HEK293T (cell line): ENCODE measurements around the gene MYNN.

Experiments
- ARNT ChIP-seq: fragments of 450-650 bp; IDR thresholded peaks from 2 replicates; pipeline ENCODE4 v1.6.1; 2017; ENCODE audit warnings: mild to moderate bottlenecking
- CTBP1 ChIP-seq: fragments of 450-650 bp; IDR thresholded peaks from 2 replicates; pipeline ENCODE4 v1.6.1; 2016; ENCODE audit warnings: borderline replicate concordance
- FOXA1 ChIP-seq: fragments of 450-650 bp; IDR thresholded peaks from 2 replicates; pipeline ENCODE4 v1.6.1; 2016; ENCODE audit warnings: mild to moderate bottlenecking
- FOXK2 ChIP-seq: fragments of 450-650 bp; IDR thresholded peaks from 2 replicates; pipeline ENCODE4 v1.6.1; 2016; ENCODE audit warnings: mild to moderate bottlenecking
- HDGF ChIP-seq: fragments of 450-650 bp; IDR thresholded peaks from 2 replicates; pipeline ENCODE4 v1.6.1; 2017; ENCODE audit warnings: antibody characterized with exemption, borderline replicate concordance
- L3MBTL2 ChIP-seq: fragments of 450-650 bp; conservative IDR thresholded peaks from 2 replicates; pipeline ENCODE4 v1.6.1; 2016; ENCODE audit warnings: mild to moderate bottlenecking
- SP1 ChIP-seq: fragments of 450-650 bp; IDR thresholded peaks from 2 replicates; pipeline ENCODE4 v1.6.1; 2017
- SUZ12 ChIP-seq: fragments of 450-650 bp; IDR thresholded peaks from 2 replicates; pipeline ENCODE4 v1.6.1; 2016; ENCODE audit warnings: mild to moderate bottlenecking

DNA sequence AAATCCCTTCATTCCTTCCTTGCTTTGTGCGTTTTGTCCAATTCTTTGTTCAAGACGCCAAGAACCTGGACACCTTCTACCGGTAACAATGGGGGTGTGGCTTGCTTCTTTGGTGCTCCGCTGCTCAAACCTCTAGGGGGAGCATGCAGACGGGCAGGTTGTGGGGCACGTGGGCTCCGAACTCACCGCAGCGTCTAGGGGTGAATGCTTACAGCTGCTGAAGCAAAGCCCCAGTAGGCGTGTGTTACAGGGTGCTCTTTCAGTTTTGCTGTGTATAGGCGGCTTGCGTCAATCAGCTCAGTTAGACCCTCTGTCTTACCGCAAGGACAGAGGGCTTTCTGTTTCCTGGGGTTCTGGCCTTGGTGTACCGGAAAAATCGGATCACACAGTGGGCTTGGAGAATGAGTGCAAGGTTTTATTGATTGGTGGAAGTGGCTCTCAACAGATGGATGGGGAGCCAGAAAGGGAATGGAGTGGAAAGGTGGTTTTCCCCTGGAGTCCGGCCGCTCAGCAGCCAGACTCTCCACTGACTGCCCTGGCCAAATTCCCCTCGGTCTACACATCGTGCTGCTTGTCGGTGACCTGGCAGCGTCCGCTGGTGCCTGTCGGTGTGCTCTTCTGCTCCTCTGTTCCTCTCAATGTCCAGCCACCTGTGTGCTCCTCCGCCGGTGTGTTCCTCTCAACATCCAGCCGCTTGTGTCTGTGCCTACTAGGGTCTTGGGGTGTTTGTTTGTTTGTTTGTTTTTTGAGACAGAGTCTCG lies 40.7 kb downstream of the MYNN start:
- no peak for TF ChIP-seq HDGF
- no peak for TF ChIP-seq FOXK2
- no peak for TF ChIP-seq L3MBTL2
- no peak for TF ChIP-seq SP1
- TF ChIP-seq ARNT, result no peak
- no peak for TF ChIP-seq SUZ12
- TF ChIP-seq FOXA1, result no peak
- TF ChIP-seq CTBP1, result no peak
